GM18502 (cell line): ENCODE measurements around the gene TIMELESS.

Experiments used
- ATAC-seq: cut with Tn5 transposase; IDR thresholded peaks from one replicate; pipeline ENCODE4 v1.9.1; 2021; ENCODE audit warnings: mild to moderate bottlenecking; ENCODE audit not compliant: unreplicated experiment, poor library complexity

Gene TIMELESS

GRCh38 chr12:56366948-56367347, 82.3 kb downstream of the TIMELESS start:
- no peak for ATAC-seq
